SU-DHL-6 (cell line): Measurements from ENCODE around the gene PRXL2A.

Source experiments
- H2AFZ ChIP-seq: fragments of 200-600 bp; sonication (generic); 2 replicates; pipeline ENCODE4 v1.6.1; 2014; ENCODE audit warnings: low read depth, mild to moderate bottlenecking, moderate library complexity, mixed read lengths, antibody characterized with exemption, low read length; ENCODE audit not compliant: severe bottlenecking
- H3F3A ChIP-seq: fragments of 200-600 bp; shearing (Covaris generic); 2 replicates; pipeline ENCODE4 v1.6.0; 2016; ENCODE audit warnings: antibody characterized with exemption, mild to moderate bottlenecking; ENCODE audit not compliant: insufficient read depth
- H3K27ac ChIP-seq: fragments of 200-600 bp; sonication (generic); 2 replicates; pipeline ENCODE4 v1.5.1; 2016; ENCODE audit warnings: low read depth, mild to moderate bottlenecking, low read length, moderate library complexity, mixed read lengths
- H3K27me3 ChIP-seq: fragments of 200-600 bp; sonication (generic), shearing (Covaris generic); 2 replicates; pipeline ENCODE4 v1.6.0; 2014; ENCODE audit warnings: mild to moderate bottlenecking, low read length
- H3K36me3 ChIP-seq: fragments of 200-600 bp; sonication (generic); 2 replicates; pipeline ENCODE4 v1.6.1; 2014; ENCODE audit warnings: mild to moderate bottlenecking, low read length, mixed read lengths
- H3K4me2 ChIP-seq: fragments of 300-600, 200-600 bp; shearing (Covaris generic), sonication (generic); 2 replicates; pipeline ENCODE4 v1.6.0; 2014; ENCODE audit warnings: low read length, low read depth, mild to moderate bottlenecking; ENCODE audit not compliant: poor library complexity, severe bottlenecking
- H3K4me3 ChIP-seq: fragments of 200-600 bp; sonication (generic); 2 replicates; pipeline ENCODE4 v1.5.1; 2014; ENCODE audit warnings: antibody characterized with exemption, low read length, mild to moderate bottlenecking, mixed read lengths; ENCODE audit not compliant: insufficient read depth, poor library complexity, severe bottlenecking
- H3K79me2 ChIP-seq: fragments of 200-600 bp; sonication (generic); 2 replicates; pipeline ENCODE4 v1.6.1; 2014; ENCODE audit warnings: mild to moderate bottlenecking, low read length, moderate library complexity; ENCODE audit not compliant: insufficient read depth
- H3K9ac ChIP-seq: fragments of 200-600 bp; sonication (generic); 2 replicates; pipeline ENCODE4 v1.7.0; 2014; ENCODE audit warnings: mild to moderate bottlenecking, low read length
- H3K9me2 ChIP-seq: fragments of 200-600 bp; sonication (generic); replicated peaks from 2 replicates; pipeline ENCODE4 v1.6.1; 2014; ENCODE audit warnings: low read length; ENCODE audit not compliant: insufficient read depth
- H3K9me3 ChIP-seq: fragments of 200-600 bp; sonication (generic); 2 replicates; pipeline ENCODE4 v1.6.1; 2014; ENCODE audit warnings: low read length, mixed read lengths; ENCODE audit not compliant: insufficient read depth
- H4K20me1 ChIP-seq: fragments of 200-600 bp; sonication (generic); 2 replicates; pipeline ENCODE4 v1.6.1; 2014; ENCODE audit warnings: low read depth, mild to moderate bottlenecking, antibody characterized with exemption, low read length, moderate library complexity, mixed read lengths
- CTCF ChIP-seq: fragments of 200-600 bp; sonication (generic); IDR thresholded peaks from one replicate; pipeline ENCODE4 v1.5.1; 2017; ENCODE audit warnings: antibody characterized with exemption, mild to moderate bottlenecking, low read length, moderate library complexity; ENCODE audit not compliant: insufficient read depth, poor library complexity, severe bottlenecking
- EZH2phosphoT487 ChIP-seq: fragments of 200-600 bp; sonication (generic), shearing (Covaris generic); conservative IDR thresholded peaks from 2 replicates; pipeline ENCODE4 v1.6.1; 2018; ENCODE audit warnings: mild to moderate bottlenecking, antibody characterized with exemption, low read length, moderate library complexity, mixed read lengths

The PRXL2A gene

GRCh38 chr10:80484243-80484642 lies 75.9 kb downstream of the PRXL2A start:
- no peak overlapping the region for H3K4me2 ChIP-seq
- no peaks in the 10 kb centered on the region for H4K20me1 ChIP-seq
- H3K4me3 ChIP-seq: no peak overlapping the region
- H2AFZ ChIP-seq: no peak overlapping the region
- H3K9me2 ChIP-seq: no peaks in the 10 kb centered on the region
- H3K9me3 ChIP-seq: no peaks in the 10 kb centered on the region
- no peaks in the 10 kb centered on the region for H3K27me3 ChIP-seq
- H3K9ac ChIP-seq: no peak overlapping the region
- H3F3A ChIP-seq: no peaks in the 10 kb centered on the region
- TF ChIP-seq EZH2phosphoT487: no peak
- no peak for TF ChIP-seq CTCF
- H3K79me2 ChIP-seq: no peaks in the 10 kb centered on the region
- no peaks in the 10 kb centered on the region for H3K36me3 ChIP-seq
- no peak overlapping the region for H3K27ac ChIP-seq

- no peaks in the 10 kb centered on the region for H4K20me1 ChIP-seq
Measured at GRCh38 chr10:80484676-80485075, 76.3 kb downstream of the PRXL2A start.

GRCh38 chr10:80485076-80485945 lies 77.0 kb downstream of the PRXL2A start:
- Histone ChIP-seq H3K27ac (no peak overlapping the region), H3K27me3 (no peaks in the 10 kb centered on the region), H3K79me2 (no peaks in the 10 kb centered on the region), H3F3A (no peaks in the 10 kb centered on the region), H3K4me2 (no peak overlapping the region), H3K9ac (no peak overlapping the region), H2AFZ (no peak overlapping the region), H3K9me2 (no peaks in the 10 kb centered on the region), H3K36me3 (no peaks in the 10 kb centered on the region), H3K4me3 (no peak overlapping the region), H3K9me3 (no peaks in the 10 kb centered on the region), H4K20me1 (no peaks in the 10 kb centered on the region)
- no peak for TF ChIP-seq EZH2phosphoT487
- TF ChIP-seq CTCF: no peak

More at GRCh38 chr10:80484676-80485075, 76.3 kb downstream of the PRXL2A start:
- H3K27me3 ChIP-seq: no peaks in the 10 kb centered on the region
- no peak overlapping the region for H3K4me3 ChIP-seq
- no peak overlapping the region for H3K27ac ChIP-seq
- H3K9me3 ChIP-seq: no peaks in the 10 kb centered on the region
- no peak overlapping the region for H3K4me2 ChIP-seq
- H2AFZ ChIP-seq: no peak overlapping the region
- no peaks in the 10 kb centered on the region for H3F3A ChIP-seq
- no peak overlapping the region for H3K9ac ChIP-seq
- TF ChIP-seq CTCF (no peak), EZH2phosphoT487 (no peak)
- H3K79me2 ChIP-seq: no peaks in the 10 kb centered on the region
- H3K36me3 ChIP-seq: no peaks in the 10 kb centered on the region
- no peaks in the 10 kb centered on the region for H3K9me2 ChIP-seq
